ENCODE results near the gene STPG4. TPM values are rescaled to one million over a fixed set of nuclear protein-coding genes. Genes with fewer than 3 reads are reported as not detected.

Gene STPG4
- total RNA-seq, 4 donors from 2014 or later, result 0.46 to 1.2 (median 0.63) TPM; not detected in 1

DNA sequence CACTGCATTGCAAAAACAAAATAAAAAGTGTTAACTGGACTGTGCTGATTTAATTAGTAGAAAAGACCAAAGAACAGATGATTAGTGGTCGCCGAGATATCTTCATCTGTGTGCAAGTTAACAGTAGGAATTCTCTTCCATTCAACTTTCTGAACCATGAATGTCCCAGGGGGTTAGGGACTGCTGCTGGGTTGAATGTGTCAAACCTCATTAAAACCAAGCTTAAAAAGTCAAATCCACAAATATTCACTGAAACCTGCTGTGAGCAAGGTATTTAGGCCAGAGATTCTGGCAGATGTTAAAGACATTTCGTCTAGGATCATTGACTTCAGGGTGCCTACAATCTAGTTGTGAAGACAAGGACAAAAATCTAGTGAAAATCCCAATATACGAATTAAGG, 58.7 kb downstream of the STPG4 start:
- TF ChIP-seq, protein P1, sequence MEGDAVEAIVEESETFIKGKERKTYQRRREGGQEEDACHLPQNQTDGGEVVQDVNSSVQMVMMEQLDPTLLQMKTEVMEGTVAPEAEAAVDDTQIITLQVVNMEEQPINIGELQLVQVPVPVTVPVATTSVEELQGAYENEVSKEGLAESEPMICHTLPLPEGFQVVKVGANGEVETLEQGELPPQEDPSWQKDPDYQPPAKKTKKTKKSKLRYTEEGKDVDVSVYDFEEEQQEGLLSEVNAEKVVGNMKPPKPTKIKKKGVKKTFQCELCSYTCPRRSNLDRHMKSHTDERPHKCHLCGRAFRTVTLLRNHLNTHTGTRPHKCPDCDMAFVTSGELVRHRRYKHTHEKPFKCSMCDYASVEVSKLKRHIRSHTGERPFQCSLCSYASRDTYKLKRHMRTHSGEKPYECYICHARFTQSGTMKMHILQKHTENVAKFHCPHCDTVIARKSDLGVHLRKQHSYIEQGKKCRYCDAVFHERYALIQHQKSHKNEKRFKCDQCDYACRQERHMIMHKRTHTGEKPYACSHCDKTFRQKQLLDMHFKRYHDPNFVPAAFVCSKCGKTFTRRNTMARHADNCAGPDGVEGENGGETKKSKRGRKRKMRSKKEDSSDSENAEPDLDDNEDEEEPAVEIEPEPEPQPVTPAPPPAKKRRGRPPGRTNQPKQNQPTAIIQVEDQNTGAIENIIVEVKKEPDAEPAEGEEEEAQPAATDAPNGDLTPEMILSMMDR (IDR thresholded peaks at IDR 0.05), result no peak
- no peak for DNase-seq (ENCODE audit: low spot score)
- no peak for ATAC-seq (ENCODE audit: low FRiP score)

DNA sequence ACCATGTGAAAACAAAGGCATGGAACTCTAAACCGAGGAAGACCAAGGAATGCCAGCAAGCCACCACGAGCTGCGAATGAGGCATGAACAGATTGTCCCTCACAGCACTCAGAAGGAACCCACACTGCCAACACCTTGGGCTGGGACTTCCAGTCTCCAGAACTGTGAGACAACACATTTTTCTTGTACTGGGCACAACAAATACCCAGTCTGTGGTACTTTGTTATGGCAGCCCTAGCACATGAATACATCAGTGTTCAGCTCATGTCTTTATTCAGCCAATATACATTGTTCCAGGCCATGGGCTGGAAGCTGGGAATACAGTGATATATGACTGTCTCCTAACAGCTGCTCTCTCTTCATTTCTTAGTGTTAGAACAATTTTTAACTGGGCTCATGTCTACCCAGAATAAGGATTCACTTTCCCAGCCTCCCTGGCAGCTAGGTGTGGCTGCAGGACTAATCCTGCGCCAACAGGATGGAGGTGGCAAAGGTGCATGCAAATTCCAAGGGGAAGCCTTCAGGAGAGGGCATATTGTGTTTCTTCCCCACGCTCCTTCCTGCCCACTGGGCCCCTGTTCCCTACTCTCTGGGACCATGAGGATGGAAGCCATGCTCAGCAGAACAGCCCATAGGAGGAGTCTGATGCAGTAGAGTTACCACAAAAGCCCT, 59.6 kb downstream of the STPG4 start:
- ATAC-seq (ENCODE audit: low FRiP score), result no peak

DNA sequence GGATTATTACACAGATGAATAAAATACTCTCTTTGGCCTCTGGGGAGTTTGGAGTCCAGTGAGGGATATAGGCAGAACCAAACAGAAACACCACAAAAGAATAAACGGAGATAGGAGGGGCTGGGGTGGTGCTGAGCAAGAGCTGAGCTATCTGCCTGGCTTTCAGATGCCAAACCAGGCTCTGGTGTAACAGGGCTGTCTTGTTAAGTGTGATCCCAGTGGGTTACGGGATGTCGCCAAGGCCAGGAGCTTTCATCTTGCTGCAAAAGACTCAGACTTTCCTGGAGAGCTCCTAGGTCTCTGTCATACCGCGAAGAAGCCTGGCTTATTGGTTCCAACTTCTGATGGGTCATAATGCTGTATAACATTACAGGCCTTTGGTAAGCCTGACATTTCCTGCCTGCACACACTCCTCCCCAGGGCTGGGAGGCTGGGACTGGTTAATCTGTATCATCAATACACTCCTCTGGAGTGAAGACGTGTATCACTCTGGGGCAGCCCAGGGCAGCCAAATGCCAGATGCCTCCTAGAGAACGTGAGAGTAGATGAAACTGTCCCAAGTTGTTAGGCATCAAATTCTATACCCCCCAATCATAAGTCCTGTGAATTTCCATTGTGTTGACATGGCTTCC, 60.5 kb downstream of the STPG4 start:
- TF ChIP-seq, protein P1 (IDR thresholded peaks at IDR 0.05), result no peak
- ATAC-seq (ENCODE audit: low FRiP score) (no peak), DNase-seq (ENCODE audit: low spot score) (no peak)

More for the DNA sequence above, 59.6 kb downstream of the STPG4 start:
- TF ChIP-seq, protein P1 (IDR thresholded peaks at IDR 0.05), result no peak
- DNase-seq (ENCODE audit: low spot score), result no peak

DNA sequence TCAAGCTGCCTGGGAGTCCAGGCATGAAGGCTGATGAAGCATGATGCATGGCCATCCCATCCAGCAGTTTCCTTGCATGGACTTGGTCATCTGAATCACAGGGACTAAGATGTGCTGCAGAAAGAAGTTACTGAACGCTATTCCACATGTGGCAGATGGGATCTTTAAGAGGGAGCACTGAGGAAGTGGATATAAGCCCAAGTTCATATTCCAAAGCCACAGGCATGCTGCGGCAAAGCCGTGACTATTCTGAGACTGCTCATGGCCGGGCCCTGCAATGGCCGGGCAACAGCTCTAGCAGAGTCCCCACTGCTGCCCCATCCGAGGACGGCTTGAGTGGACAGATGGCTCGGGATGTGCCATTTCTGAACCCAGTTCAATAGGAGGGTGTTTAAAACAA, 61.5 kb downstream of the STPG4 start:
- TF ChIP-seq, protein P1 (IDR thresholded peaks at IDR 0.05), result no peak
- ATAC-seq (ENCODE audit: low FRiP score), result no peak
- no peak for DNase-seq (ENCODE audit: low spot score)

DNA sequence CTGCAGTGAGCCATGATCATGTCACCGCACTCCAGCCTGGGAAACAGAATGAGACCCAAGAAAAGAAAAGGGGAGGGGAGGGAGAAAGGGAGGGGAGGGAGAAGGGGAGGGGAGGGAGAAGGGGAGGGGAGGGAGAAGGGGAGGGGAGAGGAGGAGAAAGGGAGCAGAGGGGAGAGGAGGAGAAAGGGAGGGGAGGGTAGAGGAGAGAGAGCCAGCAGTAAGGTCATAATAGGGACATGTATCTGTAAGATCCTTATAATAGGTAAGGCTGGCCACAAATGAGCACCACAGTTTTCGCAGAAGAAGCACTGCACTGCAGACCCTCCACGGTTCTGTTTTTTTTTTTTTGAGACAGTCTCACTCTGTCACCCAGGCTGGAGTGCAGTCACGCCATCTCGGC, 62.6 kb downstream of the STPG4 start:
- no peak for DNase-seq (ENCODE audit: low spot score)
- no peak for ATAC-seq (ENCODE audit: low FRiP score)
- TF ChIP-seq, protein P1 (IDR thresholded peaks at IDR 0.05), result no peak

DNA sequence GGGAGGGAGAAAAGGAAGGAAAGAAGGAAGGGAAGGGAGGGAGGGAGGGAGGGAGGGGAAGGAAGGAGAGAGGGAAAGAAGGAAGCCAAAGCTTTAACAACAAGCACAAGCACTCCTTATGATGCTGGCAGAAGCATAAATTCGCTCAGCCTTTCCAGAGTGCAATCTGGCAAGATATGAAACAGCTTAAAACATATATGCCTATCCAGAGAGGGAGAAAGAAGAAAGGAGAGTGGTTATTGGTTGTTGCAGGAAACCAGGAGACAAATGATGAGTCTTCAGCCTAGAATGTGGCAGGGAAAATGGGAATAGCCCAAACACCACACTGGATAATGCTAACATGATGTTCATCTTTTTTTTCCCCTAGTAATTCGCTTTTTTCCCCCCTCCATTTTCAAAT, 64.0 kb downstream of the STPG4 start:
- DNase-seq (ENCODE audit: low spot score) (no peak), ATAC-seq (ENCODE audit: low FRiP score) (no peak)
- TF ChIP-seq, protein P1 (IDR thresholded peaks at IDR 0.05), result no peak

DNA sequence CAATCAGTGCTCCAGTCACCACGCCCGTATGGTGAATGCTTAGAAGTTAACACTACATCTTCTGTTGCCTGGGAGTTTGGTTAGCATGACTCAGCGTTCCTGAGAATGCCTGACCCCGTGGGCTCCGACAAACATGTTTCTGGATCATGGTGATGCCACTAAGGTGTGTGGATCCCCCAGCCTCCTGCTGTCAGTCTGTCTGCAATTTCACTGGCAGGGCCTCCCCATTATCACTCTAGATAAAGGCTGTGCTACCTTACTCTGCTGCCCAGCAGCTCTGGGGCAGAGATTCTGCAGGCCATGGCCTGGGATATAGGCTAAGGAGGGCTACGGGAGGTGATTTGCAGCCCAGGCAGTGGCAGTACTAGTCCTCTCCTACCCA, 66.0 kb downstream of the STPG4 start:
- TF ChIP-seq, protein P1 (IDR thresholded peaks at IDR 0.05), result no peak
- no peak for ATAC-seq (ENCODE audit: low FRiP score)
- DNase-seq (ENCODE audit: low spot score), result no peak

All from omental fat pad (tissue), 4 donors.